Muscle of arm (tissue), 14 donors: Measurements from ENCODE around the gene GAGE12J. TPM values are rescaled to one million over a fixed set of nuclear protein-coding genes. Genes with fewer than 3 reads are reported as not detected.
"Not testable (repeated sequence)": the region's sequence is repeated elsewhere in the genome, so short reads cannot be mapped to it uniquely, and the experiment has no call there.

ENCODE experiments used
- DNase-seq: peaks from one replicate; pipeline ENCODE4 v3.0.0-alpha.2; 2013
- long read RNA-seq, 11 donors: transcript quantifications; one replicate each; lab custom pipeline, GENCODE V29; 2026
- polyA plus RNA-seq, 12 donors: library from polyadenylated mRNA; unstranded; fragments of 120-200 nt; gene quantifications; one replicate each; pipeline ENCODE4 v1.2.1, GENCODE V29; 2013; ENCODE audit not compliant: insufficient read length in 12 of 12

Gene GAGE12J, protein sequence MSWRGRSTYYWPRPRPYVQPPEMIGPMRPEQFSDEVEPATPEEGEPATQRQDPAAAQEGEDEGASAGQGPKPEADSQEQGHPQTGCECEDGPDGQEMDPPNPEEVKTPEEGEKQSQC
- not detected for polyA plus RNA-seq
- long read RNA-seq, donor 1 = 0 reads
- long read RNA-seq, donor 2 = 0 reads
- long read RNA-seq, donor 3 = 0 reads
- long read RNA-seq, donor 4 = 0 reads
- long read RNA-seq, donor 5 = 0 reads
- long read RNA-seq, donor 6 = 0 reads
- long read RNA-seq, donor 7 = 0 reads
- long read RNA-seq, donor 8 = 0 reads
- long read RNA-seq, donor 9 = 0 reads
- long read RNA-seq, donor 10 = 0 reads
- long read RNA-seq, donor 11 = 0 reads

DNA sequence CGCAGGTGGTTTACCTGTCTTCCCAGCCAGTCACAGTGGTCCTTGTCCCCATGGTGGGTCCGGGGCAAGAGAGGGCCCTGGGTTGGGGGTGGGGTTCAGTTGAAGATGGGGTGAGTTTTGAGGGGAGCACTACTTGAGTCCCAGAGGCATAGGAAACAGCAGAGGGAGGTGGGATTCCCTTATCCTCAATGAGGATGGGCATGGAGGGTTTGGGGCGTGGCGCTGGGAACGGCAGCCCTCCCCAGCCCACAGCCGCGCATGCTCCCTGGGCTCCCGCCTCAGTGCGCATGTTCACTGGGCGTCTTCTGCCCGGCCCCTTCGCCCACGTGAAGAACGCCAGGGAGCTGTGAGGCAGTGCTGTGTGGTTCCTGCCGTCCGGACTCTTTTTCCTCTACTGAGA, at the start of gene GAGE12J:
GAGE12J (plus strand) TSS at position 301 of the 400 bp plus-strand sequence. CDS start 1,157 bp downstream, outside the sequence.
- not testable (repeated sequence) for DNase-seq

DNA sequence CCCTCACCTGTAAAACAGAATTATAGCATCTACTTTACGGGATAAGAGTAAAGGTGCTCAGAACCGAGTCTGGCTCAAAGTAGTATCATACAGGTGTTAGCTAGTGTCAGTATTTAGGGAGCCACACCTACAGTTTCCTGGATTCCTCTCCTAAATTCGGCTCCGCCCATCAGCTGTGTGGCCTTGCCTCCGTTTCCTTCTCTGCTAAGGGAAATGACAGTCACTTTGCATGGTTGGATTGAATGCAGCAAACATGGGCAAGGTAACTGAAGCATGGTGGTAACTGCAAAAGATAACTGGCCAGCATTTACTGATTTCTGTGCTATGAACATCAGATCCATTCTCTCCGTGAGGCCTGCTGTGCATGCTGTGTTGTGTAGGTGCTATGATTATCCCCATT, 49.4 kb upstream of the GAGE12J start:
- DNase-seq = no peak

DNA sequence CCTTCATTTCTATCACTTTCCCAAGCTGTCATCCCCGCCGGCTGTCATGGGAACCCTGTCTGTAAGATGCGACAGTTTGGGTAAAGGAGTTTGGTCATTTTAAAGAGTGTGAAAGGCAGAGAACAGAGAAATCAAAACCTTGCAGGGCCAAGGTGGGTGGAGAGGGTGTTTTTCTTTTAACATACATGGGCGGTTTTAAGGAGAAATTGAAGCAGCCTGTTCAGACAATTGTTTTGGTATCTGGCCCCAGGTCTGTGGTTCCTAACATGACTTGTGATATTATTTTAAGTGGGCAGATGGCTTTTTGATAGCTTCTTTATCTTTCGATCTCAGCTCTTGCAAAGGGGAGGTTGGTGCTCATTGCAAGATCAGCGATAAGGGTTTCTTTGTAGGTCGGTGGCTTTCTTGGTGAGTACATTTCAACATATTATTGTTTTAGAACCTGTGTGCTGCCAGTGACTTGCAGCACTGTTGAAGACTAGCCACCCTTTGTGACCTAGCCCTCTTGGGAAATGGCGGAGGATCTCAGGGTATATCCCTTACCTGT, 48.6 kb upstream of the GAGE12J start:
- DNase-seq = no peak

DNA sequence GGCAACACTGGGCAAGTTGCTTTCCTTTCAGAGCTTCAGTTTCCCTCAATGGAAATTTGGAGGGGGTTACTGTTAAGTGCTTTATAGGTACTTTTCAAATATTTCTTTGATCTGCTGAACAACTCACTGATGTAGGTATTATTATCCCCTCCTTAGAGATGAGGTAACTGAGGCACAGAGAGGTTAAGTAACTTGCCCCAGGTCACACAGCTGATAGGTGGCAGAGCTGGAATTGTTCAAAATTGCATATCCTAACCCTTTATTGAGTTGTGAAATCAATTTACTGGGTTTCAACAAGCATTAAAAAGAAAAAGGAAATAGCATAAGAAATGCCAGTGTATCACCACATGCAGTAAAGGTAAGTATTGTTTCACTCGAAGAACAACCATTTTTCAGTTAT, 45.6 kb upstream of the GAGE12J start:
- no peak for DNase-seq

DNA sequence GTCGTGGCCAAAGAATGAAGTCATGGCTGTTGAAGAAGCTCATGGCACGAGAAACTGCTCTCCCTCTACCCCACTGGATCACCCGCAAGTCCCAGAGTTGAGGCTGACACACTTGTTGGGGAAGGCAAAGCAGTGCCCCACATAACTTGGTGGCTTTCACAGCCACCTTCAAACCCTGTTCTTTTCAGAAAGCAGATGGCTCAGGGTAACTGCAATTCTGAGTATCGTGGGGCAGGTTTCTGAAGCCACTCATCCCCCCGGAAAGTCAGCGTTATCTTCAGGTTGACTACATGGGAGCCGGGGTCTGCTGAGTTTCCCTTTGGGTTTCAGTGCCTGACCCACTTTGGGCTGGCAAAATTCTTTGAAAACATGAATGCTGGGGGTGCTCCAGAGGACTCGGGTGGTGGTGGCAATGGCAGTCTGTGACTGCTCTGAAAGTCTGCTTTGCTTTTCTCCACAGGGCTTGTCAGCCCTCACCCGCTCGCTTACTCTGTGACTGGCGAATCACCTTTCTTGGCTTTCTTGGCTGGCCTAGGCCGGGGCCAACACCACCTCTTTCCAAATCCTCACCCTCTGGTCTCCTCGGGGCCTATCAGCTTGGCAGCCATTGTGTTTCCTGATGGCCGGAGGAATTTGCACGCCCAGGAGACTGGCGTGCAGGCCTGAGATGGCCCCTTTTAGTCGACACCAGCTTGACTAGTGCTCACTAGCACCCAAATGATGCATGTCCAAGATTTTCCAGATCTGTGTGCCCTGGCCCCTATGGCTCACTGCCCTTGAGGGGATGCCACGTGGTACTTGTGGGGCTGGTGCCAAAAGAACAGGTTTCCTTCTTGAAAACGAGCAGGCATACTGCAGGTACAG, 44.9 kb upstream of the GAGE12J start:
- DNase-seq = no peak

DNA sequence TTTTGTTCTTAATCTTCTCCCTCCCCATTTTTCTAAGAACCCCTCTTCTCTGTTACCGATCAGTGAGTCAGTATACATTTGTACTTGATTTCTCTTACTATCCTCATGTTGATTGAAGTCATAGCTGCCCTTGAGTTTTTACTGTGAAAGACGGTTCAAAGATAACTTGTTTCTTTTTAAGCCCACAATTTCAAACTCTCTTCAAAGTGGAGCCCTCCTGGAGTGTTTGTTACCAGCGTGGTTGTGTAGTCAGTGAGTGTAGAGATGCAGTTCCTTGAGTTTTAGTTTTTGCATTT, 44.4 kb upstream of the GAGE12J start:
- DNase-seq = no peak

DNA sequence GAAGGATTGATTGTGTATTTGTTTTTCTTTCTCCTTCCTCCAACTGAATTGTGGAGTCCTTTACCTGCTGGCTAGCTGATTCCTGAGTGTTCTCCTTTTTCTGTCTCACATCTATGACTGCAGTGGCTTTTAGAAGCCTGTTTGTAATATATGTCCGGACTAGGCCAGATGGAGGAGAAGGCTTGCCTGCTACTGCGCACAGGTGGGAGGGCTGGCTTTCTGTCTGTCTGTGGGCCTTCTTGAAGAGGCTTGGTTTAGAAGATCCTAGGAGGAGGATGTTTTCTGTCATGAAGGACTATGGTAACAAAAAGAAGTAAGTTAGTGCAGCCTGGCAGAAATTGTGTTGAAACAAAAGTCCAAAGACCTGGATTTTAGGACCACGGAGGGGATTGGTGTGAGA, 43.8 kb upstream of the GAGE12J start:
- no peak for DNase-seq

DNA sequence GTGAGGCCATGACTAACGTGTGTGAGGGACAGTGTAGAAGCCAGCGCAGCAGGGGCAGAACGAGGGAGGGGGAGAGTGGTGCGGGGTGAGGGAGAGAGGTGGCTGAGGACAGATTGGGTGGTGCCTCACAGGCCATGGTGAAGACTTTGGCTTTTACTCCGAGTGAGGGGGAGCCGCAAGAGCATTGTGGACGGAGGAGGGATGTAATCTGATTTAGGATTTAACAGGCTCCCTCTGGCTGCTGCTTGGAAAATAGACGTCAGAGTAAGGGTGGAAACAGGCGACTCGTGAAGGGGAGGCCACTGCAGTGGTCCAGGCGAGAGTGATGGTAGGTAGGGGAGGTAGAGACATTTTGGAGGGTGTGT, 39.2 kb upstream of the GAGE12J start:
- DNase-seq = peak; percentile 31

DNA sequence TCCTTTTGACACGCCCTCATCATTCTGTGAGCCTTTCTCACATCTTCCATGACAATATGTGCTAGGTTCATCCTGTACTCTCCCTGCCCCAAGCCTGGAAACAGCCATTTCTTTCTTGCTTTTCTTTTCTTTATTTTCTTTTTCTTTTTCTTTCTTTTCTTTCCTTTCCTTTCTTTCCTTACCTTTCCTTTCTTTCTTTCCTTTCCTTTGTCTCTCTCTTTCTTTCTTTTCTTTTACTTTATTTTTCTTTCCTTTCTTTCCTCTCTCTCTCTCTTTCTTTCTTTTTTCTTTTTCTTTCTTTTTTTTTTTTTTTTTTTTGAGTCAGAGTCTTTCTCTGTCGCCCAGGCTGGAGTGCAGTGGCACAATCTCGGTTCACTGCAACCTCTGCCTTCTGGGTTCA, 37.6 kb upstream of the GAGE12J start:
- DNase-seq = no peak

DNA sequence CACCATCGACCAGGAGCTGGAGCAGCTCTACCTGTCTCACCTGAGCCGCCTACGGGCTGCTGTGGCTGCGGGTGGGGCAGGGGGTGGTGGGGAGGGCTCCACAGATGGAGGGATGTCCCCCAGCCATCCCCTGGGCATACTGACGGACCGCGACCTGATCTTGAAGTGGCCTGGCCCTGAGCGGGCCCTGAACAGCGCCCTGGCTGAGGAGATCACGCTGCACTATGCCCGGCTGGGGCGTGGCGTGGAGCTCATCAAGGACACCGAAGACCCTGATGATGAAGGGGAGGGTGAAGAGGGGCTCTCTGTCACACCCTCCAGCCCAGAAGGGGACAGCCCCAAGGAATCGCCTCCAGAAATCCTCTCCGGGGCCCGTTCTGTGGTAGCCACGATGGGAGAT, 35.7 kb upstream of the GAGE12J start:
- no peak for DNase-seq

DNA sequence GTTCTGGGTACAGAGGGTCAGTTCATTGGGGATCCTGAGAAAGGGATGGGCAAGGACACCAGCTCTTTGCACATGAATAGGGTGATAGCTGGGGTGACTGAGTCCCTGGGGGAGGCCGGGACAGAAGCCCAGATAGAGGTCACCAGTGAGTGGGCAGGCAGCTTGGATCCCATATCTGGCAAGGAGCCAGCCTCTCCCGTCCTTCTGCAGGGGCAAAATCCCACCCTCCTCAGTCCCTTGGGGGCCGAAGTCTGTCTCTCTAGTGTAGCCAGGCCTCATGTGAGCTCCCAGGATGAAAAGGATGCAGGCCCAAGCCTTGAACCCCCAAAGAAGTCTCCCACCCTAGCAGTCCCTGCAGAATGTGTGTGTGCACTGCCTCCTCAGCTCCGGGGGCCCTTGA, 35.3 kb upstream of the GAGE12J start:
- no peak for DNase-seq

DNA sequence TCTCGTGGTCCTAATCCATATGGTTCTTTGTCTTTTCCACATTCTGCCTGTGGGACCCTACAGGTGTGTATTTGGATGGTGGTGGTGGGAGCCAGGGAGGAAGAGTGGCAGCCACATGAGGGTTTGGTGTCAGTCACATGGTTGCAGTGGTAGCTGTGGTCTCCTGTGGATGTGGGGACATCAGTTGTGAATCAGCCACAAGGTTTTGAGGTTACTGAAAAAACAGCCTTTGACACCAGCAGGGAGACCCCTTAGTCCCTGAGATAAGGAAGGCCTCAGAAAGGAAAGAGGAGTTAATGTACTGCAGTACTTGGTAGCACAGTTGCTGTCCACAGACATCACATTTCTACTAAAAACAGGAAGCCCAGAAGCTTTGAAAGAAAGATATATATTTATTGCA, 34.2 kb upstream of the GAGE12J start:
- no peak for DNase-seq

DNA sequence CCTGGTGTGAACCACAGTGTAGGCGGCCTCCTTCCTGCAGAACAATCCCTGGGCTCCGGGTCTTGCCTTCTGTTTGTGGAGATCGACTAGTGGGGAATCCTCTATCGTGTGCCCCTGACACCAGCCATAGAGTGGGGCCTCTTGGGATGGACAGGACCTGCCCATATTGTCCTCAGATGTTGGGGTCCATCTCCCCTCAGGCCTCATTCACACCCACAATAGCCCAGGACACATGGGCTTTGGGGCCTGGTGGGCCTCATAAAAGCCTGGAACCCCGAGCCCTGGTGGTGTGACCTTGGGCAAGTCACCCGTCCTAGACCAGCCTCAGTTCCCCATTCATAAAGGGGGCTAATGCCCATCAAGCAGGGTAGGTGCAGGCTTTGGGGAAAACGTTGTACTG, 31.6 kb upstream of the GAGE12J start:
- DNase-seq = no peak

DNA sequence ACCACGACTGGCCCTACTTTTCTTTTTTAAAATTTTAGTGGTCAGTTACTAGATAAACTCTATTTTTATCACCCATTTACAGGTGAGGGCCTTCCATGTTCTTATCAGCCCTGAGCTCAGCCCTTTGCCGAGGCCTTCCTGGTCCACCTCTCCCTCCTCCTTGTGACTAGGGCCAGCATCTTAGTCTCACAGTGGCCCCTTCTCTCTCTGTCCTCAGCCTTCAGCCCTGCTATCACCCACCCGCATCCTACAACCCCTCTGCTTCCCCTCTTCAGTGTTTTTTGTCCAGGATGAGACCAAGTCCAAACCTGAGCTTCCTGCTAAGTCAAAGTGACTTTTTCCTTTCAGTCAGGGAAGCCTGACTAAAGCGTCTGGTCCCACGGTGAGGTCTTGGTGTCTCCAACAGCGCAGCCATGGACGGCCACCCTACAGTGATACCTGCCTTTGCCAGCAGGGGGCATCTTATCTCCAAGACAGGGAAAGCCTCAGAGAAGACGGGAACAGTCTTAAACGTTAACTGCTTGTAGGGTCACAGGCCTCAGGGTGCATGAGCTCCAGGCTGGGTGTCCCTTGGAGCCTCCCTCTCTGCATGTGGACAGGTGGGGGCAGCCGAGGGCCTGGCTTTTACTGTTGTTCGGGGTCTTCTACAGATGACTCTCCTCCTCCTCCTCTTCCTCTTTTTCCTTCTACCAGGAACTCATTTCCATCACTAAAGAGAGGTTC, 30.1 kb upstream of the GAGE12J start:
- DNase-seq = no peak

DNA sequence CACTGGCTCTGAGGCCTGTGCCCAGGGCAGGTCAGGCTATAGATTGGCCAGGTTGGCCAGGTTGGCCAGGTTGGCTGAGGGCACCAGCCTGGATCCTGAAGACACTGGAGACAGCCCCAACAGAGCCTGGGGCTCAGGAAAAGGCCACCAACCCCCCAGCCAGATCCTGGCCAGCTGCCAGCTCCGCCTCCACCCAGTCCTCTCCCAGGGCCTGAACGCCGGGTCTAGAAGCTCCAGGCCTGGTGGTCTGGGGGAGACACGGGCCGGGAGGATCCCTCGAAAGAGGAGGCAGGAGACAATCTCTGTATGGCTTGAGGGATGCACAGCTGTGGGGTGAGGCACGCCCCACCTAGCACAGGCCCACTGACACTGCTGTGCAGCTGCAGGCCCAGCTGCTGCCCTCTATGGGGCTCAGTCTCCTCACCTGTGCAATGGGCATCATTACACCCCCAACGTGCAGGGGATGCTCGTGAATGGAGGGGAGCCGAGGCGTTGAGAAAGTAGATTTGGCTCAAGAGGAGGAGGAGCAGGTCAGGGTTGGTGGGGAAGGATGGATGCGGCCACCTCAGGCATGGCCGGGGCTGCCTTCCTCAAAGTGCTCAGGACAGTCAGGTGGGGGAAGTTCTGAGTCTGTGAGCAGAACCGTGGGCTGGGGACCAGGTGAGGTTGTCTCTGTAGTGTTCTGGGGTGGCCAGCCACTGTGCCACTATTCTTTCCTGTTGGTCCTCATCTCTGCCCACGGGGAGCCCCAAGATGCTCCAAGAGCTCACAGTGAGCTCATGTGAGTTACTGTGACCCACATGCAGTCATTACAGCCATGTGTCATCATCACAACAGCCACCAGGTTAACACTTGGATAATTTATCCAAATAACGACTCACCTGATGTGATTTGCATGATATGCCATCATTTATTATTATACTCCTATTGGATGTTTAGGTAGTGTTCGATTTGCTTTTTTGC, 29.2 kb upstream of the GAGE12J start:
- DNase-seq = no peak

DNA sequence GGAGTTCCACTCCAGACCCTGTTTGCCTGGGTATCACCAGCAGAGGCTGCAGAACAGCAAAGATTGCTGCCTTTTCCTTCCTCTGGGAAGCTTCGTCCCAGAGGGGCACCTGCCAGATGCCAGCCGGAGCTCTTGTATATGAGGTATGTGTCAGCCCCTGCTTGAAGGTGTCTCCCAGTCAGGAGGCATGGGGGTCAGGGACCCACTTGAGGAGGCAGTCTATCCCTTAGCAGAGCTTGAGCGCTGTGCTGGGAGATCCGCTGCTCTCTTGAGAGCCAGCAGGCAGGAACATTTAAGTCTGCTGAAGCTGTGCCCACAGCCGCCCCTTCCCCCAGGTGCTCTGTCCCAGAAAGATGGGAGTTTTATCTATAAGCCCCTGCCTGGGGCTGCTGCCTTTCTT, 22.5 kb upstream of the GAGE12J start:
- not testable (repeated sequence) for DNase-seq

DNA sequence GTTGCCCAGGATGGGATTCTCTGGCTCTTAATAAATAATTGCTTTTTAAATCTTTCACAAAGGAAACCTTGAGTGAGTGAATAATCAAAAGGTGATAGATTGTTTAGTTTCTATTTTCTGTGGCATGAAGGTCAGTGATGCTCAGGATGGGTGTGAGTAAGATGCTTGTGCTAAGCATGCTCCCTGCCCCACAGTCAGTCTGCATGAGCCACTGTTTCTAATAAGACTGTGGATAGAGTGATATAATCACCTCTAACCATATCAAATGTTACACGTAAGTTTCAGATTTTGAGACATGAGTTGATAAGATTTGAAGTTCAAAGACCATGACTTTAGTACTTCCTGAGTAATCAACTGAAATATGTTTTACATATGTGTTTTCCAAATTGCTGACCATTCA, 21.1 kb upstream of the GAGE12J start:
- no peak for DNase-seq

DNA sequence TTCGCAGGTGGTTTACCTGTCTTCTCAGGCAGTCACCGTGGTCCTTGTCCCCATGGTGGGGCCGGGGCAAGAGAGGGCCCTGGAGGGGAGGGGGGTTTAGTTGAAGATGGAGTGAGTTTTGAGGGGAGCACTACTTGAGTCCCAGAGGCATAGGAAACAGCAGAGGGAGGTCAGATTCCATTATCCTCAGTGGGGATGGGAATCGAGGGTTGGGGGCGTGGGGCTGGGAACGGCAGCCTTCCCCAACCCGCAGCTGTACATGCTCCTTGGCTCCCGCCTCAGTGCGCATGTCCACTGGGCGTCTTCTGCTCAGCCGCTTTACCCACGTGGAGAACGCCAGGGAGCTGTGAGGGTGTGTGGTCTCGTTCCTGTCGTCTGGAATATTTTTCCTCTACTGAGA, 18.5 kb upstream of the GAGE12J start, which contains the start of gene GAGE10:
GAGE10 (plus strand) TSS at position 301 of the 400 bp plus-strand sequence. CDS start 1,214 bp downstream, outside the sequence.
- DNase-seq = no peak

DNA sequence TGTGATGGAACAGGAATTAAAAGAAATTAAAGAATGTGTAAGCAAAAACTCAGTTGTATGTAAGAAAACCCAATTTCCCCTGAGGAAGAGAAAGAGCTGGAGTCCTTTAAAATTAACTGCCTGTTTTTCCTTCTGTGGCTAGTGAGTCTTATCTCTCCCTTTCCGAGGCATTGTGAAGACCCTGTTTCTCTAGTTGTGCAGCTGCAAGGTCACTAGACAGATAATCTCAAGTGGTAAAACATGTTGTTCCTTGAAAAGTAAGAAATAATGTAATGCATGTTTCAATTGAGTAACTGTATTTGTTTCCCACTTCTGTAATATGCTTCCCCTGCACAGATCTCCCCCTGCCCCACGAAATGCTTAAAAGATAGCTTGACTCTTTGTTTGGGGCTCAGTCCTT, 14.1 kb upstream of the GAGE12J start:
- not testable (repeated sequence) for DNase-seq

DNA sequence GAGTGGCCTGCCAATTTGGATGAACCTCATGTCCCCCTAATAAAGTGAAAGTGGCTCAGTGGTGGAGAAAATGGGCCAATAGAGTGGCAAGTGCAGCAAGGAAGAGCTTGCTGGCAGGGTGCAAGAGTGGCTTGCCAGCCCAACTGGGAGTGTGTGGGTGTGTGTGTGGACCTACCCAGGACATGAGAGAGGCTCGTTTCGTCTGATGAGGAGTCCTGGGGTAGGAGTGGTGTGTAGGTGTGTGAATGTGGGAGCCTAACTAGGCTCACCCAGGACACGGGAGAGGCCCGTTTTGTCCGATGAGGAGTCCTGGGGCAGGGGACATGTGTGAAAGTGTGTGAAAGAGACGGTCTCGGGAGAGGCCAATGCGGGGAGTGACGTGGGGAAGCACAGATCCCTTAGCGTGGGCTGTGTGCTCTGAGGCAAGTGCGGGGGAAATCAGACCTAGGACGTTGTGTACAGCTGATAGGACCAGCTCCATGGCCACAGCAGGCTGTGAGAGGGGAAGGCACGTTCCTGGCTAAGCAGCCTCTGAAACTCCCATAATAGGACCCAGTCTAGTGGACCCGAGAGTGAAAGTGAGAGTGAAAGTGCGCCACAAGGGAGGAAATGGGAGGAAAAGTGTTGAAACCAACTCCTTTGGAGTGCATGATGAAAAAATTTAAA, 13.1 kb upstream of the GAGE12J start:
- no peak for DNase-seq
